Prostate gland (tissue), 2 donors: ENCODE data around the gene PCDHGC3. TPM values are rescaled to one million over a fixed set of nuclear protein-coding genes. Genes with fewer than 3 reads are reported as not detected.

ENCODE experiments used
- DNase-seq: peaks from one replicate; pipeline ENCODE4 v3.0.0-alpha.2; 2019; ENCODE audit warnings: low spot score
- H3K27ac ChIP-seq, 2 donors: fragments of 200-600 bp; sonication (generic); 2 replicates each; pipeline ENCODE4 v1.5.1; 2017 to 2019
- H3K27me3 ChIP-seq: fragments of 200-600 bp; sonication (generic); replicated peaks from 2 replicates; pipeline ENCODE4 v1.5.1; 2019; ENCODE audit not compliant: insufficient read depth
- H3K36me3 ChIP-seq, 2 donors: fragments of 200-600 bp; sonication (generic); 1 replicate in 1 of 2; 2 replicates in 1 of 2; pipeline versions ENCODE4 v1.5.1 to v1.8.1; 2017 to 2019
- H3K4me1 ChIP-seq: fragments of 200-600 bp; sonication (generic); replicated peaks from 2 replicates; pipeline ENCODE4 v1.5.1; 2019
- H3K4me3 ChIP-seq, 2 donors: fragments of 200-600 bp; sonication (generic); 2 replicates each; pipeline ENCODE4 v1.5.1; 2017 to 2019
- H3K9me3 ChIP-seq: fragments of 200-600 bp; sonication (generic); 2 replicates; pipeline ENCODE4 v1.5.1; 2017
- CTCF ChIP-seq, 4 experiments: fragments of 200-600 bp in 2 of 4; fragments of 450-650 bp in 2 of 4; sonication (generic) in 2 of 4; IDR thresholded peaks; 1 replicate in 3 of 4; 2 replicates in 1 of 4; pipeline ENCODE4 v1.5.1; 2016 to 2019; ENCODE audit warnings: antibody characterized with exemption in 4 of 4, mild to moderate bottlenecking in 2 of 4, moderate library complexity in 2 of 4
- POLR2A ChIP-seq: fragments of 450-650 bp; IDR thresholded peaks from one replicate; pipeline ENCODE4 v1.6.1; 2016; ENCODE audit warnings: antibody characterized with exemption, mild to moderate bottlenecking
- POLR2AphosphoS5 ChIP-seq: sonication (generic); formaldehyde crosslinking; IDR thresholded peaks from one replicate; pipeline ENCODE4 v1.6.1; 2017; ENCODE audit warnings: antibody characterized with exemption
- WGBS: methylation state at CpG from one replicate; pipeline ENCODE4 v1.1.5; 2018; 5-methylcytosine and 5-hydroxymethylcytosine counted together
- intact Hi-C: fragments of 100-400 bp; cut with DNase I; formaldehyde crosslinking; loops from one replicate; pipeline ENCODE4 v1.14.2; 2022
- total RNA-seq, 2 donors: library from RNA; depleted of rRNA; stranded (reverse); fragments of >200 nt; gene quantifications; one replicate each; pipeline ENCODE4 v1.1.0, GENCODE V29; 2016

The PCDHGC3 gene
- total RNA-seq, 2 donors from 2014 or later: 27.6 to 55.3 TPM

- no peaks in the 10 kb centered on the region for H3K36me3 ChIP-seq
- H3K4me3 ChIP-seq: no peak overlapping the region
- no peak for DNase-seq
- H3K9me3 ChIP-seq: no peaks in the 10 kb centered on the region
- H3K4me1 ChIP-seq: no peaks in the 10 kb centered on the region
- no peaks in the 10 kb centered on the region for H3K27me3 ChIP-seq
- 87% methylated on average over 2 of the region's 2 CpGs for WGBS
- TF ChIP-seq POLR2AphosphoS5: no peak
- TF ChIP-seq CTCF (IDR thresholded peaks at IDR 0.05): no peak
- no peak for TF ChIP-seq POLR2A
- no peak overlapping the region for H3K27ac ChIP-seq
- intact Hi-C loops: no loop called here
Observed at GRCh38 chr5:141434006-141434405, 41.8 kb upstream of the PCDHGC3 start.

- H3K4me1 ChIP-seq: no peaks in the 10 kb centered on the region
- DNase-seq: no peak
- no peak overlapping the region for H3K4me3 ChIP-seq
- TF ChIP-seq POLR2A: no peak
- TF ChIP-seq CTCF (IDR thresholded peaks at IDR 0.05): no peak
- TF ChIP-seq POLR2AphosphoS5: no peak
- no peak overlapping the region for H3K27ac ChIP-seq
- WGBS: 93% methylated on average over 2 of the region's 2 CpGs
- H3K9me3 ChIP-seq: no peaks in the 10 kb centered on the region
- no peaks in the 10 kb centered on the region for H3K36me3 ChIP-seq
- intact Hi-C loops: no loop called here
- no peaks in the 10 kb centered on the region for H3K27me3 ChIP-seq
Observed at GRCh38 chr5:141437221-141437620, 38.5 kb upstream of the PCDHGC3 start.

GRCh38 chr5:141439411-141440141, 36.2 kb upstream of the PCDHGC3 start:
- WGBS: 68% methylated on average over 10 of the region's 10 CpGs
- H3K27ac ChIP-seq: no peak overlapping the region
- no peaks in the 10 kb centered on the region for H3K4me1 ChIP-seq
- no peak overlapping the region for H3K4me3 ChIP-seq
- DNase-seq: no peak
- intact Hi-C loops: no loop called here
- H3K9me3 ChIP-seq: no peaks in the 10 kb centered on the region
- TF ChIP-seq POLR2AphosphoS5 (no peak), POLR2A (no peak)
- H3K36me3 ChIP-seq: no peaks in the 10 kb centered on the region
- H3K27me3 ChIP-seq: no peaks in the 10 kb centered on the region

- Histone ChIP-seq H3K27ac (no peak overlapping the region), H3K36me3 (no peaks in the 10 kb centered on the region), H3K4me3 (no peak overlapping the region), H3K4me1 (no peaks in the 10 kb centered on the region), H3K9me3 (no peaks in the 10 kb centered on the region), H3K27me3 (no peaks in the 10 kb centered on the region)
- DNase-seq: no peak
- WGBS: 90% methylated on average over 9 of the region's 9 CpGs
- TF ChIP-seq POLR2AphosphoS5 (no peak), POLR2A (no peak), CTCF (IDR thresholded peaks at IDR 0.05) (no peak)
- intact Hi-C loops: no loop called here
Observed at GRCh38 chr5:141440341-141440740, 35.4 kb upstream of the PCDHGC3 start.

- Histone ChIP-seq H3K4me3 (no peak overlapping the region), H3K27me3 (no peaks in the 10 kb centered on the region), H3K4me1 (no peaks in the 10 kb centered on the region), H3K36me3 (no peaks in the 10 kb centered on the region), H3K27ac (no peak overlapping the region), H3K9me3 (no peaks in the 10 kb centered on the region)
- WGBS: 40% methylated on average over 36 of the region's 50 CpGs
- intact Hi-C loops: no loop called here
- DNase-seq: no peak
- TF ChIP-seq CTCF (IDR thresholded peaks at IDR 0.05) (no peak), POLR2A (no peak), POLR2AphosphoS5 (no peak)
Observed at GRCh38 chr5:141441571-141442170, 34.1 kb upstream of the PCDHGC3 start.
